Activated CD4-positive, alpha-beta T cell treated with anti-CD3 and anti-CD28 coated beads, Interleukin-10, Interleukin-2, amounts not matched to agents 100 ng/mL and 50 ng/mL, durations not matched to agents 16 hours and 8 hours (primary cell): ENCODE data around the gene LPP.

Experiments used
- DNase-seq: peaks from one replicate; pipeline ENCODE4 v3.0.0-alpha.2; 2020

LPP gene

DNA sequence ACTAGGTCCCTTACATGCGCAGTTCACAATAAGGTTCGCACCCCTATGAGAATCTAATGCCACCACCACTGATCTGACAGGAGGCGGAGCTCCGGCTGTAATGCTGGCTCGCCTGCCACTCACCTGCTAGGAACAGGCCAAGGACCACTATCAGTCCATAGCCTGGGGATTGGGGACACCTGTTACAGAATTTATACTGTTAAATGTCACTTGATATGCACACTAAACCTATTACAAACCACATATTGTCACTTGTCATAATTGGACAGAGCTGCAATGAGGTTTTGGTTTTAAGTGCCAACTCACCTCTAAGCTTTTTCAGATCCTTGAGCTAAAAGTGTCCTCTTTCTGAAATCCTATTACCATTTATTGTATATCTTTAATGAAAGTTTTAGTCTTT is 509.9 kb downstream of the LPP start:
- DNase-seq = no peak

DNA sequence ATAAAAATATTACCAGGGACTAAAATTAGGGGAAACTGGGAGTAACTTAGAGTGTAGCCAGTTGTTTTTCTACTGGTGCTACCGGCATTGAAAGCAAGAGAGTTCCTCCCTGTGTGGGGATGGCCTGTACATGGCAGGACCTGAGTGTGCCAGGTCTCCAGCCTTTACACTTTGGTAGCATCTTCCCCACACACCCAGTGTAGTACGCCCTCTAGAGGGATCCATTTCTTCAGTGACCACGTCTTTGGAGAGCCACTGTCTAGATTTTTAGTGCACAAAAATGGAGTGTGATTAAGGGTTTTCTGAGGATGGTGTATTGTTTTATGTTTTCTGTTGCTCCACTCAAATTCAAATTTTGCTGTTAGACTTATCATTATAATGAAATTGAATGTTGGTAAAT is 510.8 kb downstream of the LPP start:
- DNase-seq = peak; percentile 16

DNA sequence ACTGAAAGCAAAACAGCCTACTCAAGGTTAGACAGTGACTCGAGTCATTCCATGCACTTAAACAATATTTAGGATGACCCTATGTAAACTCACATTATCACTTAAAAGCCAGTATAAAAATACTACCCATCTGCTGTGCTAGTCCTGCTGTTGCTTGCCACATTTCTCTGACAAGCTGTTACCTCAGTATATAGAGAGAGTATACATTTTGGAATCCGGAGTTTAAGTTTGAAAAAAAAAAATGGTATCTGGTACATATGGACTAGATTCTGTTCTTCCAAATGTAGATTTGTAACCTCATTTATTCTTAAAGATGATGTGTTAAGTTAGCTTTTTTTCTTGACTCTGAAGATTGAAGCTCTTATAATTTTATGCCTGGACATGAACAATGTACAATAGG is 514.0 kb downstream of the LPP start:
- no peak for DNase-seq

DNA sequence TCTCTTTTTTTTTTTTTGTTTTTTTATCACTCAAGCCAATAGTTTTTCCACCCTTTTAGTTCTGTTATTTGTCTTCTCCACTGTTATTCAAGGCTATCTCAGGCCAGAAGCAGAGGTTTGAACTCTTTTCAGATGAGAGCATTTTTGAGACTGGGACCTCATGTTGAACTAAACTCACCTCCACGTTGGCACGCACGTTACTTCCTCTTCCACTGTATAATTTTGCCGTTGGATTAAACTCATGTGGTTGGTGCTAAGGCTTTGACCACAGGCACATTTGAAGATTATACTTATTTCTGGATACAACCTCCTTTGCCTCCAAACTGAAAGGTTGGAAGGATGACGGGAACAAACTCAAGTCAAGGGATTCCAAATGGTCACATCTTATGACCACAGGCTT is 516.5 kb downstream of the LPP start:
- DNase-seq = no peak

DNA sequence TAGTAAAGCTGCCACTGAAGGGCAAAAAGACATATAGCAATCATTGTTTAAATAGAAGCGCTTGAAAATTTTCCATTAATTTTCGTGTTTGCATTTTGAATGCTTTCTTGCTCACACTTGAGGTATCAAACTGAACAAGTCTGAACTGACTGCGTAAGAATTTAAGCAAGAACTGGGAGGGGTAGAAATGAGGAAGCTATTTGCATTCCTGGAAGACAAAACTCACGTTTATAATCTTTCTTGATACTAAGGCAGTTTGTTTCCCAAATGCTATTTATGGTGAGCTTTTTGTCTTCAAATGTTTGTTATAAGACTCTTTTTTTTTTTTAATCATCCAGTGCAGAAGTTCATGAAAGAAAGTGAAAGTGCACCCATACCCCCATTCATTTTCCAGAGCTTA is 518.0 kb downstream of the LPP start:
- no peak for DNase-seq

DNA sequence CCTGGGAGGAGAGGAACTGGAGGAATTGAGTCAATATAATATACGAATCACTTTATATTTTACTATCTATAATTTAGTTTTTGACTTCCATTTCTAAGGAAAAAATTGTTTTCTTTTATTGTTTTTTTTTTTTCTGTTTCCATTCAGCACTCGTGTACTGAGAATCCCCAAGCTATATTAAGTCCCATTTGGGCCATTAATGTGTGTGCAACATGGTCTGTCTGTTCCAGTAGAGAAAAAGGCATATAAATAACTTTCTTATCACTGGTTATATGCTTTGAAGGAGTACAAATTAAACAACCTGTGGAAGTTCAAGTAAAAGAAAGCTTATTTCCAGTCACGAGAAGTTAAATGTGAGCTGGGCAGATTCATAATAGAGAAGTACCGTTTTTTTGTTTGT is 518.9 kb downstream of the LPP start:
- no peak for DNase-seq

DNA sequence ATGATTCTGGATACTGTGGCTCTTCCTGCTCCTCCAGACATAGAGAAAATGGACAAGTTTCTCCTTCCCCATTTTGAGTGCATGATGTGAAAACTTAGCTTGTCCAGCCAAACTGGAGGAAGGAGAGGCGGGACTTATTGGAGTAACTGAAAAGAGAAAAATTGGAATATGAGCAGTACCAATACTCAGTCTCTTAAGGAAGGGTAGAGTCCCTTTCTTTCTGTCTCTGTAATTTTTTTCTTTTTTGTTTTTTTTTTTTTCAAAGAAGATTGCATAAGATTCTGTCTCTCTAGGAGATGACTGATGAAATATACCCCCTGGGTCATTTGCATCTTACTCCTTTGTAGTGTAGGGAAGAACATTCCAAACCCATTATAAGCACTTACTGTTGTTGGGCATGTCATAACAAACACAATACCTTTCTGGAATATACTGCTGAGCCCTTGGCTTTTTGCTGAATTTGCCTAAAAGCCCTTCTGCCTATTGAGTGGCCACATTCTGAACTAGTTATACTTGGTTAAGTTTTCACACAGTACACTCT is 519.8 kb downstream of the LPP start:
- no peak for DNase-seq

DNA sequence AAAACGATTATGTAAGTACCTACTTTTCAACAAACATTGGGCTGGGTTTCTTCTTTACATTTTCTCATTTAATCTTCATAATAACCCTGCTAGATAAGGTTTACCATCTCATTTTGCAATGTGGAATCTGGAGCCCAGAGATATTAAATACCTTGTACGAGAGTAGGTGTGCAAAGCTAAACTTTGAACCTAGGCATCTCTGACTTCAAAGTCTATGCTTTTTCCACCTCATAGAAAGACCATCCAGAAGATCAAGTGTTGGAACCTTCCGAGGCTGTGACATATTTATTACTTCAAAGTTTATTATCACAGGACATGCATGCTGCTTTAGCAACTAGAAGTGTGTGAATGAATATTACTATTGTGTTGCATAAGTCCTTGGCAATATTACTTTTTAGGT is 520.6 kb downstream of the LPP start:
- no peak for DNase-seq

DNA sequence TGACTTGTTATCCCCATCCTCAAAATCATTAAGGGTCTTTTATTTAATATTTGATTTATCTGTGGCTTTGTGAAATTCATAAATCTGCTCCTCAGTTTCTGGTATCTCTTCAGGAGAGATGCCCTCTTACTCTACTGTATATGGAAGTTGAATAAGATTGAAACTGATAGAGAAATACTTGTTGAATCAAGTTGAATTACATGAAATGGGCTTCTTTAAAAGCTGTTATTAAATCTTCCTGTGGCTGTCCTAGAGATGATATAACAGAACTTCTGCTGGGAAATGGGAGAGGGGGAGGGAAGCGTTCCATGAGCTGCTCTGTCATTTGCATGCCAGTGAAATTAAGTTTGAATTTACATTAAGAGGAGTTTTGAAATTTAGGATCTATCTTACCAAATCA is 523.4 kb downstream of the LPP start:
- DNase-seq = no peak

DNA sequence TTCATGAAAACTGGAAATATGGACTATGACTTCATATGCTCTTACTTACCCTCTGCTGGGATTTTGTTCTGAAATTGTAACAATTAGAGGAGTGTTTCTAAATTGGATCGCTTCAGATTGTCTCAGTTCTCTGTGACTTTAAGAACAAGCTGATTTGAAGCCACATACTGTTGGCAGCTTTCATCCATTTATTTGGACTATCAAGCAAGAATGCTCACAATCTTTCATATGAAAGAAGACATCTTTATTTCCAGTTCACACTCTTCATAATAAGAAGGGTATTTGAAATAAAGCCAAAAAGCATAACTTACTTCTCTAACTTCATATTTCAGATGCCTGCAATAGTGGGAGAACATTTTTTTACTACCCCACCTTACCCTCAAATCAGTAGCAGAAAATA is 526.2 kb downstream of the LPP start:
- DNase-seq = no peak

DNA sequence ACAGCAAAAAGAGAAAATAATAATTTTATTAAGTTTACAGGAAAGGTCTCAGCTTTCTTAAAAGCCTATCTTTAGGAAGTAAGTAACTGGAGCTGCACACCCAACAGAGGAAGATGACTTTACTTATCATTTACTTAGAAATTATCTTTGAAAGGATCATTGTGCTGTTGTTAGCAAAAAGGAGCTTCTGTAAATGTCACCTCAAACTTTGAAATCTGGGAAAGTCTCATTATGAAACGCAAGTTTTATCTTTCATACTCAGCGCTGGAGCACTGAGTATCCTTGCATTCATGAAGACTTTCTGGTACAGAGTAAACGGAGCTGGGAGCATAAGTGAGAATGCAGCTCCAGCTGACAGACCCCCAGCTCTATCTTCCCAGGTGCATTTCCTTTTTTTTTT is 526.6 kb downstream of the LPP start:
- no peak for DNase-seq

DNA sequence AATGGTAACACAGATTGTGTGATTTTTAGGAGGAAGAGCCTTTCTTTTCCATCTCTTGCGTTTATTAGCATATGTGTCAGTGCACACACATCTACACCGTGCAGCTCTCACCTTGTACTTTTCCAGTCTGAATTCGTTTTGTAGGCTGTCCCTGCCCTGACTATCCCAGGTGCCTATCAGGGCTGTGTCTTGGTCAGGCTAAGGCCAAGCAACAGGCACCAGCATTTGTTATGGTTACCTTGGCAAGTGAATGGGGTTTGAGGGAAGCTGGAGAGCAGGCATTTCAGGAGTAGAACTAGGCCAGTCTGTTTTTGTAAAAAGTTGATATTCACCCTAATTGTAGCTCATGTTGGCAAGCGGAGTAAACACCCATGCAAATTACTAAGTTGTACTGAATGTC is 528.4 kb downstream of the LPP start:
- DNase-seq = no peak

DNA sequence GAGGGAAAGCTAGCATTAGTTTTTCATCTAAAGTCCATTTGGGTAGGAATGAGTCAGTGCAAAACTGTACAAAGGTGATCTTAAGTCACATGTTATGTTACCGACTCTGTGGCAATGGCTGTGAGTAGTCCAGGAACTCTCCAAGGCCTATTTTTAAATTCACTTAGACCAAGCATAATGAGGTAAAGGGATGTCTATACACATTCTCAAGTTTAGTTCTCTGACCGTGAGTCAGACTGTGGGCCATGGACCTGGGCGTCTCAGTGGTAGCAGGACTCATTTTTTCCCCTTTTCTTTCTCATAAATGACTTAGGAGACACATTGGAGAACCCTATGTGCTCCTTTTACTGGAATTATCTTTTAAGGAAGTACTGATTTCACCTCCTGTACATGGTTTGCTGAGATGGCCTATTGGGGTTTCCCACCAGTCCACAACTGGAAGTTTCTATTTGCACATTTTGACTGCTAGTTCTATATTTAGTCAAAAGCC is 529.1 kb downstream of the LPP start:
- peak; percentile 70 for DNase-seq

DNA sequence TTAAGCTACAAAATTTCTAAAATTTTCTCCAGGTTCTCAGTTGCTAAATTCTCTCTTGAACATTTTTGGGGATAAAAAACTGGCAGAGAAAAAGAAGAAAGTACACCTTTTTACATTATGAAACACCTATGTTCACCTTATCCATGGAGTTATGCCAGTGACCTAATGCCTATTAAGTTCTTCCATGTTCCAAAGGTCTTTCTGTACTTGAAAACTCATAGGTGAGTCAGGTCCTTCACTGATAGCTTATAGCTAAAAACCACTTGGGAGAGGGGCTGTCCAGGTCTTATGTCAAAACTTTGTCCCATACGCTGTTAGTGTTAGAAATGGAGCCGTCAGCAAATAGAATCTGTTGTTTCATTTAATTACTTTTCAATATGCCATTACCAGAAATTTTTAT is 530.3 kb downstream of the LPP start:
- no peak for DNase-seq

DNA sequence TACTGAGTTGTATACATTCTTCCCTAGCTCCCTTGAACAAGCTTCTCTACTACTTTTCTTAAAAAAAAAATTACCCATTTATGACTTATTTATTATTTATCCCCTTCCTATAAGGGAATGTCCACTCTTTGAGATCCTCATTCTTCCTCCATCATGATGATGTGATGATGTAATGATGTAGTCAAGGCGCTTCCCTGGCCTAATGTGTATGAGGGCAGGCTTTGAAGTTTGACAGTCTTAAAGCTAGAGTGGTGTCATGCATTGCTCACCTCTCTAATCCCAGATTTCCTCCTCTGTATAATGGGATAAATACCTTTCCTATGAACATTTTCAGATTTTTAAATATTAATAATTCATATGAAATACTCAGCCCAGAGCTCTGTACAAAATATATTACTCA is 531.8 kb downstream of the LPP start:
- DNase-seq = no peak

DNA sequence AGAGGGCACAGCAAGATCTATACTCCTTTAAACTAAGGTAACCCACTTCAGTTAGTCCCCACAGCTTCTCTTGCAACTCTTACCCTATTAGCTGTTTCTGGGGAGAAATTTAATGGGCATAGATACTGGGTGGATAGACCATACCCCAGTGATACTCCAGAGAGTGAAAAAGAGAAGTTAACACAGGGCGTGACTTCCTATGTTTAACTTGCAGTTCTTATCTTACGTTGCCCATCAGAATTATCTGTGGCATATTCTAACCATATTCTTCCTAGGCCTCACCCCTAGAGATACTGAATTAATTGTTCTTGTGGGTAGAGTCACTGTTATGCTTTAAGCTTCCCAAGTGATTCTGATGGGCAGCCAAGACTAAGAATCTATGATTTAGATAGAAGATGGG is 532.4 kb downstream of the LPP start:
- no peak for DNase-seq

DNA sequence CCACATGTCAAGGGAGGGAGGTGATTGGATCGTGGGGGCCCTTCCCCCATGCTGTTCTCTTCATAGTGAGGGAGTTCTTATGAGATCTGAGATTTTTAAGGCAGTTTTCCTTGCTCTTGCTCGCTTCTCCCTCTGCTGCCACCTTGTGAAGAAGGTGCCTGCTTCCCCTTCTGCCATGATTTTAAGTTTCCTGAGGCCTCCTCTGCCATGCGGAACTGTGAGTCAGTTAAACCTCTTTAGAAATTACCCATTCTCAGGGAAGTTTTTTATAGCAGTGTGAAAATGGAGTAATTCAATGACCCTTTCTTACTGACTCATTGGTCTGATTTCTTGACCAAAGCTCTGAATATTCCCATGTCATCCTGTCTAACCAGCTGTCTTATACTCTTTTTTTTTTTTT is 533.4 kb downstream of the LPP start:
- no peak for DNase-seq

DNA sequence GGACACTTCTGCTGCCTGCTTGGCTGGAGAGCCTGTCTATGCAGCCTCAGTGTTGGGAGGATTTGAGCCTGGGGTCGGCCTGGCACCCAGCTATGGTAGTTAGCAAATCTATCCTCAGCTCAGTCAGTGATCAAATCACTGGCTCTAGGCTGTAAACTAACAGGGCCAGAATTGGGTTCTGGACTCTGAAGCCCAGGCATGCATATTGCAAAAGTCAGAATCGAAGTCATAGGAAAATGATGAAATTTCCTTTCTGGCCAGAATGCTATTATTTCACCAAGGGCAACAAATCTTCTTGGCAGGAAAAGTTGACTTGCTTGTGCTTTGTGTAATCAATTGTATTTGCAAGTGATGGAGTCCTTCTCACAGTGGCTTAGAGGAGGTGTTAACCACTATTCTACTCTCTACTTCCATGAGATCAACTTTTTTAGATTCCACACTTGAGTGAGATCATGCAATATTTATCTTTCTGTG is 535.2 kb downstream of the LPP start:
- peak; percentile 41 for DNase-seq

DNA sequence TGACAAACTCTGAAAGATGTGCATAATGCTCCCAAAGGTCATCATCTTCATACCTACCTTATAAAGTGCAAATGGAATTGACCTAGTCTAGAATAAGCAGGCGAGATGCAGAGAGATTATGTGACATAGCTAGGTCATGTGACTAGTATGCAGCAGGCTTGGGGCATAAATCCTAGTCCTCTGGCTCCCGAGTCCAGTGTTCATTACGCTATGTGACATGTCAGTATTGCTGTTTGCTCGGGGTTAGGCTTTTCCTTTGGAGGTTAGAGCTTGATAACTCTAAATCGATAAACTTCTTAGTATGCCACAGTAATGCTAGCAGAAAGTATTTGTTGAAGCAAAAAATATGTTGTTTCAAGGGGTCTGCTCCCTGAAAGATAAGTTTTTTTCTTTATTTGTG is 536.1 kb downstream of the LPP start:
- no peak for DNase-seq

DNA sequence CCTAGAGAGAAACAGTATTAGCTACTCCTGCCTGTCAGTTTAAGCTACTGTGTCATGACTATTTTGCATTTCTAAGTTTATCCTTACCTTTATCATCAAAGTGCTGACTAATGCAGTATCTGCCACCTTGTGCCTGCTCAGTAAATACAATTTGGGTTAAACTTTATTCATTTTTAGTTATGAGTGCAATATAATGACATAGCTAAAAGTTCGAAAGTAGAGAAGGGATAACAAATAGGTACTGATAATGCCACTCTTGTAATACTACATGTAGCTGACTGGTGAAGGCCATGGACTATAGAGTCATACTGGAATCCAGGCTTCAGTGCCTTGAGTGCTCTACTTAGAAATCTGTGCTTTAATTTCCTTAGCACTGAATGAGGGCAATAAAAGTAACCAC is 537.0 kb downstream of the LPP start:
- no peak for DNase-seq

DNA sequence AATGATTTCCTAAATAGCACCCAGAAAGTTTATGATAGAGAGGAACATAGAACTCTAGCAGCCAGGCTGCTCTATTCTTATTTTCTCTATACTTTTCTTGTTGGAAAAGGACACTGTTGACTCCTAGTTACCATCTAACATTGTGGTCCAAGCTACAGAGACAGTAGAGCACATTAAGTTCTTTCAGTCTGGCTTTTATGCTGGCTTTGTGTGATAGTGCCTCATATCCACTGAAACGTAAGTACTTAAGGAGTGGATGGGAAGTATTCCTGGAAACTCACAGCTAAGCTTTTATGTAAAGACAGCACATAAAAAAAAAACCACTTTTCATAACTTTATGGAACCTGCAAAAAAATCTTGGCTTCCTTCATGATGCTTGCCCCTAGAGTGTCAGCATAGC is 537.7 kb downstream of the LPP start:
- DNase-seq = no peak

DNA sequence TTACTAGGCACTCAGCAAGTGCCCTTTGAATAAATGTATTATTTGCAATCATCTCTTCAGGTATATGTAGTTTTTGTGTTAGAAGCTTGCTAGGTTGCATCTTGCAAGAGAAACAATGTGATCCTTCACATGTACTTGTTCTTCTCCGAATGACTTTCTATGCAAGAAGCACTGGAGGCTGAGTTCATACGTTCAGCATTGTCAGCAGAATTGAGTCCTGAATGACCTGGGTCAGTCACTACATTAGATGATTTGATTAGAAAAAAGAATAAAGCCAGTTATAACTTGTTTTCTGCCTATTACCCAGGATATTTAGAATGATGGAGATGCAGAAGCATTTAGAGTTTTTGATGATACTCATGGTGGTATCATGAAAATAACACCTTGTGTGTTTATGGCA is 538.7 kb downstream of the LPP start:
- DNase-seq = no peak

DNA sequence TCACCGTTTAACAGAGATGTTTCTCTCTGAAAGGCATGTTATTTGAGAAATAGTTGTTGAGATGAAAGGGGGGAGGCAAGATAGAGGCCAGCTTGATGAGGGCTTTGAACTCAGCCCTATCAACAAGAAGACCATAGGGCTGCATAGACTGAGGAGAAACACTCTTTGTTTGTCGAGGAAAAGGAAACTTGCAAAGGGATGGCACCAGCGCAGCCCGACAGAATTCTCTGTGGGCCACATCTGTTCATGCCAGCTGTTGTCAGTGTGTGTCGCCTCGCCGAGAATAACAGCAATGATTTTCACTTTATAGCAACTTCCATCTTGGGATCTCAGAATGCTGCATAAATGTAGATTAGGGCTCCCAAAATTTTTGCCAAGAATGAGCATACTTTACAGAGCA is 539.5 kb downstream of the LPP start:
- DNase-seq = no peak

DNA sequence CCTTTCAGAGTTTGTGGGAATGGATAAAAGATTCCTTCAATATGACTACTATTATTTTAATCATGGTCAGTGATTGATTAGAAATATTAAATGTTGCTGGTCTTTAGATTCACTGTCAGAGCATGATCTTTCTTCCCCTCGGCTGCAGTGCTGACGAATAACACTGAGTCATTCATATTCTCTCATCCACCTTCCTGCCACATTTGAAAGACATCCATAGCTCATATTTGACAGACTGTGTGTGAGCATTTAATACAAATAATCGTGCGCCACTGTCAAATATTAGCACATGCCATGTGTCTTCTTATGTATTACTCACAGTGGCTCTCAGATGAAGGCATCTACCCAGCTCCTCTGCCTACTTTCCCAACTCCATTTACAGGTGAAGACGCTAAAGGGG is 541.3 kb downstream of the LPP start:
- DNase-seq = peak; percentile 40

DNA sequence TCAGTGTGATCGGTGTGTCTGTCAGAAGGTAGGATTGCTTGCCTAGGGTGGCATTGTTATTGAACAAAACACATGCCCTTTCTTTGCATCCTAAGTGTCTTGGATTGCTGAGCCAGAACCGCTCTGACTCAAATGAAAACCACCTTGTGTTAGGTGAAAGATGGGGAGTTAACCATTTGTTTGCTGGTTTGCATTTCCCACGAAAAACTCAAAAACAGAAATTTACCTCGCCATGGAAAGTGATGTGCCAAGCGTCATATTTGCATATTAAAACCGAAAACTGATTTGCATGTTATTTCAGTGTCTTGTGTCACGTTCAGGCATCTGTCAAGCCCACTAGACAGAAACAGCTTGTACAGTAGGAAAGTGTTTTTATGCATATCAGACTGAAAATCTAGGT is 543.2 kb downstream of the LPP start:
- DNase-seq = peak; percentile 88

DNA sequence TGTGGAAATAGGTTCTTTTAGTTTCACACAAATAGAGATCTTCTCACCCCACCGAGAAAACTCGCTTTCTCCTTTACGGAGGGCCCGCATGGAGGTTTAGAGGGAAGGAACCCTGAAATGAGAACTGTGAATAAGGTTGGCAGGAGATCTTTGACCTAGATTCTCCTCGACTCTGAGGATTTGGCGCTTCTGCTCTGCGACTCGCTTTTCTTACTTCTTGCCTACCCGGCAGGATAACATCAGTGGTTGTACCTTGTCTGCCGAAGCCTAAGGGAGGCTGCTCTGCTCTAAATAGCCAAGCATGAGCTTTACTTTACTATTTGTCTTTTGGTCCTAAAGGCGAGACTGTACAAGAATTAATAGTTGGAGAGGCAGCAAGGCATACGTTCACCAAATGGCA is 544.5 kb downstream of the LPP start:
- no peak for DNase-seq
